Stomach (tissue), 9 donors: ENCODE measurements around the gene GNB5. TPM values are rescaled to one million over a fixed set of nuclear protein-coding genes. Genes with fewer than 3 reads are reported as not detected.

Experiments used
- DNase-seq, 2 donors: peaks; one replicate each; pipeline versions ENCODE4 v3.0.0 to v3.0.0-alpha.2; 2013 to 2019
- H3K27ac ChIP-seq, 5 donors: fragments of 200-600 bp in 4 of 5; sonication (generic) in 4 of 5; one replicate each; pipeline ENCODE4 v1.5.1; 2013 to 2019; ENCODE audit warnings: mild to moderate bottlenecking in 1 of 5, moderate library complexity in 1 of 5
- H3K27me3 ChIP-seq, 3 donors: fragments of 200-600 bp; sonication (generic); one replicate each; pipeline ENCODE4 v1.5.1; 2017 to 2019; ENCODE audit warnings: mixed run types in 1 of 3
- H3K36me3 ChIP-seq, 4 donors: fragments of 200-600 bp; sonication (generic); 1 replicate in 3 of 4; 2 replicates in 1 of 4; pipeline ENCODE4 v1.5.1; 2016 to 2019
- H3K4me1 ChIP-seq, 4 donors: fragments of 200-600 bp; sonication (generic); one replicate each; pipeline ENCODE4 v1.5.1; 2016 to 2019
- H3K4me3 ChIP-seq, 4 donors: fragments of 200-600 bp; sonication (generic) in 3 of 4; one replicate each; pipeline ENCODE4 v1.5.1; 2016 to 2019; ENCODE audit warnings: mild to moderate bottlenecking in 1 of 4
- H3K9me3 ChIP-seq, 4 donors: fragments of 200-600 bp; sonication (generic); one replicate each; pipeline ENCODE4 v1.5.1; 2016 to 2019
- EP300 ChIP-seq: sonication (generic); formaldehyde crosslinking; IDR thresholded peaks from one replicate; pipeline ENCODE4 v1.6.1; 2017; ENCODE audit warnings: antibody characterized with exemption
- POLR2A ChIP-seq, 4 donors: fragments of 450-650 bp; IDR thresholded peaks; one replicate each; pipeline ENCODE4 v1.6.1; 2016; ENCODE audit warnings: antibody characterized with exemption in 4 of 4, control low read depth in 2 of 4, mild to moderate bottlenecking in 1 of 4, moderate library complexity in 1 of 4
- POLR2AphosphoS5 ChIP-seq, 3 donors: sonication (generic); formaldehyde crosslinking; IDR thresholded peaks; one replicate each; pipeline ENCODE4 v1.6.1; 2016; ENCODE audit warnings: antibody characterized with exemption in 3 of 3
- WGBS, 5 donors: extraction: QIAGEN DNeasy Blood & Tissue Kit in 3 of 5; methylation state at CpG; one replicate each; pipeline versions ENCODE4 v1.1.5 to v1.1.7; 2013 to 2018; 5-methylcytosine and 5-hydroxymethylcytosine counted together
- intact Hi-C: fragments of 100-400 bp; cut with DNase I; formaldehyde crosslinking; loops from one replicate; pipeline ENCODE4 v1.15.1; 2023; ENCODE audit warnings: low total_unique reads
- polyA plus RNA-seq, 3 donors: library from polyadenylated mRNA; stranded (reverse); fragments of 200-250 nt; gene quantifications; one replicate each; pipeline ENCODE4 v1.2.3, GENCODE V29; 2013
- total RNA-seq, 5 donors: library from RNA; depleted of rRNA; stranded (reverse); fragments of >200 nt; gene quantifications; one replicate each; pipeline versions ENCODE4 v1.1.0 to v1.2.3, GENCODE V29; 2014 to 2016
- TF ChIP-seq, protein P1 (sequence below), 7 experiments: fragments of 450-650 bp in 4 of 7; fragments of 200-600 bp in 3 of 7; sonication (generic) in 3 of 7; IDR thresholded peaks; one replicate each; pipeline ENCODE4 v1.5.1; 2016 to 2019; ENCODE audit warnings: antibody characterized with exemption in 7 of 7, control low read depth in 2 of 7, mild to moderate bottlenecking in 1 of 7
- donor health status: healthy with polysubstance abuse.
- donor health status: Bipolar disorder and iron deficiency.
- donor health status: healthy.

Gene GNB5
- total and polyA plus RNA-seq, 8 donors: 6.4 to 291 (median 12.7) TPM

DNA sequence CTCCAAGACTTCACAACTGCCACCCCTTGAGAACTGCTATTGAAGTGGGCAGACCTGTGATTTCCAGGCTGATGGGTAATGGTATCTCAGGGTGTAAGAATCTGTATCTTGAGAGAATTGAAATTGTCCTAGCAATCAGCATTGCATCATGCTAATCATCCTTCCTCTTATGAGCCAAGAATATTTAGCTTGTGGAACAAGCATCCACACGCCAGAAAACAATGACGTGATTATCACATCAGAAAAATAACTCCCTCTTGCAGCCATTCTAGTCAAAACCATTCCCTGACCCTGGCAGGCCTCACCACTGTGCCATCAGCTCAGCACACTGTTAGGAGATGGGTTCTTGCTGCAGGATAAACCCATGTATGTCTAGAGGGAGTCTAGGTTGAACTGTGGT is 85.3 kb downstream of the GNB5 start:
- Histone ChIP-seq H3K27me3 (peaks cover 0 to 9% (median 4%) of the 10 kb centered on the region in 3 donors), H3K36me3 (no peaks in the 10 kb centered on the region), H3K4me3 (no peak overlapping the region), H3K27ac (no peak overlapping the region), H3K4me1 (peaks cover 0 to 9% (median 2%) of the 10 kb centered on the region in 4 donors), H3K9me3 (no peaks in the 10 kb centered on the region)
- intact Hi-C loops: no loop called here
- TF ChIP-seq EP300 (no peak), POLR2A (IDR thresholded peaks at IDR 0.05) (no peak), POLR2AphosphoS5 (IDR thresholded peaks at IDR 0.05) (no peak)
- TF ChIP-seq, protein P1, sequence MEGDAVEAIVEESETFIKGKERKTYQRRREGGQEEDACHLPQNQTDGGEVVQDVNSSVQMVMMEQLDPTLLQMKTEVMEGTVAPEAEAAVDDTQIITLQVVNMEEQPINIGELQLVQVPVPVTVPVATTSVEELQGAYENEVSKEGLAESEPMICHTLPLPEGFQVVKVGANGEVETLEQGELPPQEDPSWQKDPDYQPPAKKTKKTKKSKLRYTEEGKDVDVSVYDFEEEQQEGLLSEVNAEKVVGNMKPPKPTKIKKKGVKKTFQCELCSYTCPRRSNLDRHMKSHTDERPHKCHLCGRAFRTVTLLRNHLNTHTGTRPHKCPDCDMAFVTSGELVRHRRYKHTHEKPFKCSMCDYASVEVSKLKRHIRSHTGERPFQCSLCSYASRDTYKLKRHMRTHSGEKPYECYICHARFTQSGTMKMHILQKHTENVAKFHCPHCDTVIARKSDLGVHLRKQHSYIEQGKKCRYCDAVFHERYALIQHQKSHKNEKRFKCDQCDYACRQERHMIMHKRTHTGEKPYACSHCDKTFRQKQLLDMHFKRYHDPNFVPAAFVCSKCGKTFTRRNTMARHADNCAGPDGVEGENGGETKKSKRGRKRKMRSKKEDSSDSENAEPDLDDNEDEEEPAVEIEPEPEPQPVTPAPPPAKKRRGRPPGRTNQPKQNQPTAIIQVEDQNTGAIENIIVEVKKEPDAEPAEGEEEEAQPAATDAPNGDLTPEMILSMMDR (IDR thresholded peaks at IDR 0.05): no peak
- WGBS, 5 donors: 85 to 98% (median 96%) methylated on average over 2 of the region's 2 CpGs
- DNase-seq: no peak

DNA sequence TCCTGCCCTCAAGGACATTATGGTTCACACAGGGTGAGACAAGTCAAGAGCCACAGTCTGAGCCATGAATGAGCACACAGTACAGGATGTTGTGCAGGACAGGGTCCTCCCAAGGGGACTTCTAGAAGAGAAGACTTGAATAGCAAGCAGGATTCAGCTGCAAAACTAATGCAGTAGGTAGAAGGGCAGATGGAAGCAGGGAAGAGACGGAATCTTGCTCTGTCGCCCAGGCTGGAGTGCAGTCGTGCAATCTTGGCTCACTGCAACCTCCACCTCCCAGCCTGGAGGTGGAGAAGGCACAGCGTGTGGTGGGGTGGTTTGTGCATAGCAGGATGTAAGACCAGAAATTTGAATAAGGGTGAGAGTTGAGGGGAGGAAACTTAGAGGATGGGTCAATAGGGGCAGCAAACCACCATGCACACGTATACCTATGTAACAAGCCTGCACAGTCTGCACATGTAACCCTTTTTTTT is 86.6 kb downstream of the GNB5 start:
- DNase-seq: no peak
- intact Hi-C loops: no loop called here
- WGBS, 5 donors: 87 to 95% (median 93%) methylated on average over 5 of the region's 5 CpGs

DNA sequence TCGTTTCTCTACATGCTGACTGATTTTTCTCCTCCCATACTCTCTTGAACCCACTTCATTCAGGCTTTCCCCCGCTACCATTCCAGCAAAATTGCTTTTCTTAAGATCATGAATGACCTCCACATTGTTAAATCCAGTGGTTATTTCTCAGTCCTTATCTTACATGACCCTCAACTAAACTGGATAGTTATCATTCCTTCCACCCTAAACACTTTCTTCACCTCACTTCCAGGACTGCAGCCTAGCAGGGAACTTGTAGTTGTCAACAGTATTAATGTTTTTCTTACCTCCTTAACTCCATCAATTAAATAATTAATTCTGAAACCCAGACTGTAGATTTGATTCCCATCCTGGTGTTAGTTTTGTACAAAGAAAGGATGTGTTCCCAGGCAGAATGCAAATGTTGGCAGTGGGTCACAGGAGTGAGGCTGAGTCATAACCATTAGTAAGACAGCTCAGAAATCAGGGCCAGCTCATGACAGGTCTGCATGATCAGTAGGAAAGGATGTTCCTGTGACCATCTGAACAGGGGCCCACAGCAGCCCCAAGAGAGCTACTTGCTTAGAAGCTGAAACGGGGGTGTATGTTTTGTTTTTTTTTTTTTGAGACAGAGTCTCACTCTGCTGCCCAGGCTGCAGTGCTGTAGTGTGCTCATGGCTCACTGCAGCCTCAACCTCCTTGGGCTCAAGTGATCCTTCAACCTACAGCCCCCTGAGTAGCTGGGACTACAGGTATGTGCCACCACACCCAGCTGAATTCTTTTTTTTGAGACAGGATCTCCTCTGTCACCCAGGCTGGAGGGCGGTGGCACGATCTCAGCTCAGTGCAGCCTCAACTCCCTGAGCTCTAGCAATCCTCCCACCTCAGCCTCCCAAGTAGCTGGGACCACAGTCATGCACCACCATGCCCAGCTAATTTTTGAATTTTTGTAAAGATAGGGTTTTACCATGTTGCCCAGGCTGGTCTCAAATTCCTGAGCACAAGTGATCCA is 87.7 kb downstream of the GNB5 start:
- Histone ChIP-seq H3K36me3 (no peaks in the 10 kb centered on the region), H3K9me3 (no peaks in the 10 kb centered on the region), H3K4me1 (peaks cover 0 to 9% (median 2%) of the 10 kb centered on the region in 4 donors), H3K4me3 (no peak overlapping the region), H3K27ac (no peak overlapping the region), H3K27me3 (no peaks in the 10 kb centered on the region)
- DNase-seq: peak in 1 of 2 donors; percentile 51
- TF ChIP-seq EP300 (no peak), POLR2A (IDR thresholded peaks at IDR 0.05) (no peak), POLR2AphosphoS5 (IDR thresholded peaks at IDR 0.05) (no peak)
- TF ChIP-seq, protein P1 (IDR thresholded peaks at IDR 0.05): no peak
- 73 to 82% (median 77%) methylated on average over 5 of the region's 5 CpGs for WGBS, 5 donors
- intact Hi-C loops: no loop called here

More for the DNA sequence above, 86.6 kb downstream of the GNB5 start:
- Histone ChIP-seq H3K4me3 (no peak overlapping the region), H3K9me3 (no peaks in the 10 kb centered on the region), H3K27ac (no peak overlapping the region), H3K36me3 (no peaks in the 10 kb centered on the region), H3K27me3 (no peaks in the 10 kb centered on the region), H3K4me1 (peaks cover 0 to 9% (median 2%) of the 10 kb centered on the region in 4 donors)
- TF ChIP-seq POLR2AphosphoS5 (IDR thresholded peaks at IDR 0.05) (no peak), POLR2A (IDR thresholded peaks at IDR 0.05) (no peak), EP300 (no peak)
- TF ChIP-seq, protein P1 (IDR thresholded peaks at IDR 0.05): no peak

DNA sequence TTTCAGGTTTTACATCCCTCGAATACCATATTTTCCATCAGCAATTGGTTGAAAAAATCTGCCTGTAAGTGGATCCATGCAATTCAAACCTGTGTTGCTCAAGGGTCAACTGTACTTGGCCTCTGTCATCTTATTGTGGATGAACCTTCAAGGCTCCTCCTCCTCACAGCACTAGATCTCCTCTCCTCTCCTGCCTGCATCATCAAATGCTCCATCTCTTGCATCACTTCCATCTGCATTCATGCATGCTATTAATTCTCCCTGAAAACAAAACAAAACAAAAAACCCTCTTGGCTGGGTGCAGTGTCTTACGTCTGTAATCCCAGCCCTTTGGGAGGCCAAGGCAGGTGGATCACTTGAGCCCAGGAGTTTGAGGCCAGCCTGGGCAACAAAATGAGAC is 88.7 kb downstream of the GNB5 start:
- H3K36me3 ChIP-seq: no peaks in the 10 kb centered on the region
- TF ChIP-seq POLR2A (IDR thresholded peaks at IDR 0.05) (no peak), EP300 (no peak), POLR2AphosphoS5 (IDR thresholded peaks at IDR 0.05) (no peak)
- TF ChIP-seq, protein P1 (IDR thresholded peaks at IDR 0.05): no peak
- intact Hi-C loops: no loop called here
- peaks cover 0 to 9% (median 2%) of the 10 kb centered on the region in 4 donors for H3K4me1 ChIP-seq
- WGBS, 5 donors: 82 to 93% (median 85%) methylated on average over 2 of the region's 2 CpGs
- no peak overlapping the region for H3K27ac ChIP-seq
- no peak overlapping the region for H3K4me3 ChIP-seq
- no peak for DNase-seq
- H3K27me3 ChIP-seq: no peaks in the 10 kb centered on the region
- no peaks in the 10 kb centered on the region for H3K9me3 ChIP-seq
